Hematopoietic multipotent progenitor cell treated with erythropoietin and hydrocortisone succinate and interleukin-3 and kit ligand, for 6 days (in vitro differentiated cells): ENCODE results near the gene FIP1L1.
"Not testable (repeated sequence)": the region's sequence is repeated elsewhere in the genome, so short reads cannot be mapped to it uniquely, and the experiment has no call there.

Experiments used
- DNase-seq: peaks from one replicate; pipeline ENCODE4 v3.0.0-alpha.2; 2015

FIP1L1 gene

DNA sequence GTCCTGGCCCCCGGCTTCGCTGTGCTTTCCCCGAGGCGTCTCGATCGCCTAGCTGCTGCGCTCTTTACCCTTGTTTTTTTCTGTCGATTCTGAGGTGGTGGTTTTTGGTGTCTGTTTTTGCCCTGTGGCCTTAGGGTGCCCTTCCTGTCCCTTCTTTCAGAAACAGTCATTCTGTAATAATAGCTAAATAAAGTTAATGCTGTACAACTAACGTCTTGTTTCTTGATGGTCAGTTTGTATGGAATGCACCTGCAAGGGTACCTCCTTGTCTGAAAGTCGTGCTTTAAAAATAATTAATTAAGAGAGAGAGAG, 686 bp downstream of the FIP1L1 start:
- DNase-seq, result no peak

GRCh38 chr4:53380221-53380620, 2.8 kb downstream of the FIP1L1 start:
- DNase-seq, result no peak

DNA sequence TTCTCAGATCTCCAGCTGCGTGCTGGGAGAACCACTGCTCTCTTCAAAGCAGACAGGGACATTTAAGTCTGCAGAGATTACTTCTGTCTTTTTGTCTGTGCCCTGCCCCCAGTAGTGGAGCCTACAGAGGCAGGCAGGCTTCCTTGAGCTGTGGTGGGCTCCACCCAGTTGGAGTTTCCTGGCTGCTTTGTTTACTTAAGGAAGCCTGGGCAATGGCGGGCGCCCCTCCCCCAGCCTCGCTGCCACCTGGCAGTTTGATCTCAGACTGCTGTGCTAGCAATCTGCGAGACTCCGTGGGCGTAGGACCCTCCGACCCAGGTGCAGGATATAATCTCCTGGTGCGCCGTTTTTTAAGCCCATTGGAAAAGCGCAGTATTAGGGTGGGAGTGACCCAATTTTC, 32.0 kb downstream of the FIP1L1 start:
- not testable (repeated sequence) for DNase-seq

DNA sequence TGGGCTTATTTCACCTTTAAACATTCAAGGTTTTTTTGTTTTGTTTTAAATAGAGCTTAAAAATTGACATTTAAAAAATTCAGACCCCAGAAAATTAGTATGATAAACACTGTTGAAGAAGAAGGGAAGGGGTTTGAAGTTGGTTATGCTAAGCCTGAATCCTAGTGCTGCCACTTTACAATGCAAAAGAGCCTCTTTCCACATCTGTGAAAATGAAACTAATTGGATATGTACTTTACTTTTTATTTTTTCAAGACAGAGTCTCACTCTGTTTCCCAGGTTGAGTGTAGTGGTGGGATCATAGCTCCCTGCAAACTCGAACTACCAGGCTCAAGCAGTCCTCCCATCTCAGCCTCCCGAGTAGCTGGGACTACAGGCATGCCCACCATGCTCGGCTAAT, 41.8 kb downstream of the FIP1L1 start:
- DNase-seq, result no peak

DNA sequence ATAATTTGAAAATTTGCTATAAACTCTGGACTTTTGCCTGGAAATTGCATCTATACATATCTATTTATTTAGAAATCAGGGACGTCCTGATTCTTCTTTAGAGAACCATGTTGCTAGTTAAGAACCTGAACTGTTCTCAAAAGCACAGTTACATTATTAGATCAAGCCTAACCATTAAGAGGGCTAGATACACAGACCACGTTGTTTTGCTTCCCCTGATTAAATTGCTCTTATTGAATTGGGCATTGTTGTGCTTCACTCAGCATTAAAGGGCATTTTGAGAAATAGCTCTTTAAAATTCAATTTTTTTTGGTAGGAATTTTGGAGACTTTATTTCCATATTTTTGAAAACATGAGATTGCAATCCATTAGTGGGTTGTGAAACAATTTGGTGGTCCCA, 44.4 kb downstream of the FIP1L1 start:
- DNase-seq, result no peak

GRCh38 chr4:53422367-53422766, 44.9 kb downstream of the FIP1L1 start:
- no peak for DNase-seq

DNA sequence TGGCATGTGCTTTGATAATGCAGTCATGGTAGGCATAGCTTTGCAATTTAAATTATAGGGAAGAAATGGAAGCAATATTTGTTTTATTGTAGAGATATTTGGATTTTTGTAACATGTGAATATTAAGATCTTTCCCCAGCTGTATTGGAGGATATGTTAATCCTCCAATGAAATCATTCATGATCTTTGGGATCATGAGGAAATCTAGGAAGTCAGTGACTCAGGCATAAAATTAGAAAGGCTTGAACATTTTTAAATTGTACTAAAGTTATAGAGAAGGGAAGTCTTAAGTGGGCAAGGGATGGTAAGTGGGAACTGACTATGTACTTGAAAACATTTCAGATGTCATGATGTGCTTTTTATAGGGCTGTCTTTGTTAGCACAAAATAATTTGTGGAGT, 46.8 kb downstream of the FIP1L1 start:
- no peak for DNase-seq

DNA sequence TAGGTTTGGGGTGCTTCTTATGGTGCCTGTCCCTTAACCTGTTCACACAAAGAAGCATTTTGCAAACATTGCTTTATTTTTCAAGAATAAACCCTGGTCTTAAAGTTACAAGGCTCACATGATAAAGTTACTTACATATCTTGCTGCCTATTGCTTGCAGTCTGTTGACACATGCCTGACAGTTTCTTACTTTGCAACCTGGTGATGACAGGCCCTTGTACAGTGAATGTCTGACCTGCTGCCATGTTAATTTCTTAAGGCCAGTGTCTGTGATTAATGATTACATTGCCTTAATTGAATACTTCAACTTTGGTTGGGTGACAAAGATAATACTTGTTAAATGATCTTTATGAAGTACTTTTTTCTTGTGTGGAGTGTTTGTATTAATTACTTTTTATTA, 49.9 kb downstream of the FIP1L1 start:
- DNase-seq, result no peak

GRCh38 chr4:53431052-53431451, 53.6 kb downstream of the FIP1L1 start:
- DNase-seq, result peak; percentile 41

DNA sequence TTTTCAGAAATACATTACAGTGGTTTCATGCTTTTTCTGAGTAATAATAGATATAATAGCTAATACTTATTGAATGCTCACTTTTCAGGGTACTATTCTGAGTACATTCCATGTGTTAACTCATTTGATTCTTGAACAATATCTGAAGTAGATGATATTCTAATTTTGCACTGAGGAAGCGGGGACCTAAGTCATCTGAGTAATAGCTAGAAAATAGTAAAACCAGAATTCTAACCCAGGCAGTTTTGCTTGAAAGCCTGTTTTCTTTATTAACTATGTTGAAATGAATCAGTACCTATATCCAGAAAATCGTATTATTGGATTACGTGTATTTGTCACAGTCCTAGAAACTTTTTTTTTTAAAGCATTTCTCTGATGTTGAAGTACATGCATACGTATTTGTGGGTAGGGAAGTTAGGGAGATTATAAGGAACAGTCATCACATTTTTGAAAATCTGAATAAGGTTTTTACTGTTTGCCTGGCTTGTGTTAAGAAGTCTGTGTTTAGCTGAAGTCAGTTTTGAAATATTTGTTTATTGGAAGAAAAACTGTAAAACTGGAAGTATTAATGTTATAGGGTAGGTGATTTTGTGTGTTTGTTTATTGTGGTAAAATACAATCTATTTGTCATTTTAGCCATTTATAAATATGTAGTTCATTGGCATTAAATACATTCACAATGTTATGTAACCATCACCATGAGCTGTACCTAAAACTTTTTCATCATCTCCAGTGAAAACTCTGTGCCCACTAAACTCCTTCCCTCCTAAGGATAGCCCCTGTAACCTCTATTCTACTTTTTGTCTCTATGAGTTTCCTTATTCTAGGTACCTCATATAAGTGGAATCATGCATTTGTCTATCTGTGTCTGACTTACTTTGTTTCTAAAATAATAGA, 55.3 kb downstream of the FIP1L1 start:
- DNase-seq, result no peak

DNA sequence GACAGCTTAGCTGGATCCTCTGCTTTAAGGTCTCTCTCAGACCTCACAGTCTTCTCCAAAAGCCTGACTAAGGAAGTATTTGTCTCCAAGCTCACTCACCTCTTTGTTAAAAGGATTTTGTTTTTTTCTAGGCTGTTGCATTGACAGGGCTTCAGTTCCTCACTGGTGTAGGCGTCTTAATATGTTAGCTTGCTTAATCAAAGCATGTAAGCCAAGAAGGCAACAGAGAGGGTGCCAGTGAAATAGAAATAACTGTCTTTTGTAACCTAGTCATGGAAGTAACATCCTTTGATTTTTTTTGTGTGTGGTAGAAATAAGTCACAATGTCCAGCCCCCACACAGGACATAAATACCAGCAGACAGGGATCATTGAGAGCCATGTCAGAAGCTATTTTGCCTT, 58.8 kb downstream of the FIP1L1 start:
- no peak for DNase-seq

DNA sequence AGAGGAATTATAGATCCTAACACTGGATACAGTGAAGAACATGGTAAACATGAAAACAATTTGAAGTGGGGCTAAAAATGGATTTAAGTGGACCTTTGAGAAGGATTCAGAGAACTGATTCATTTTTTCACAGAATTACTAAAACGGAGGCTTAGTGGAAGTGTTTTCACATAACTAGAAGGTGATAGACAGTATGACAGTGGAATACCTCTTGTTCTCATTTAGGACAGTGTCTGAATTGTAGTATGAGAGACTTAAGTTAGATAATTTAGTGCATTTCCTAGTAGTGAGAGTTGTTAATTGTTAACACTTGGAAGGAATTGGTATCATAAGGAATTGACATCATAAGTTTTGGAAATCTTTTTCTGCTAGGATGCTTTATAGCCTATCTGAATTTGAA, 64.1 kb downstream of the FIP1L1 start:
- DNase-seq, result no peak

DNA sequence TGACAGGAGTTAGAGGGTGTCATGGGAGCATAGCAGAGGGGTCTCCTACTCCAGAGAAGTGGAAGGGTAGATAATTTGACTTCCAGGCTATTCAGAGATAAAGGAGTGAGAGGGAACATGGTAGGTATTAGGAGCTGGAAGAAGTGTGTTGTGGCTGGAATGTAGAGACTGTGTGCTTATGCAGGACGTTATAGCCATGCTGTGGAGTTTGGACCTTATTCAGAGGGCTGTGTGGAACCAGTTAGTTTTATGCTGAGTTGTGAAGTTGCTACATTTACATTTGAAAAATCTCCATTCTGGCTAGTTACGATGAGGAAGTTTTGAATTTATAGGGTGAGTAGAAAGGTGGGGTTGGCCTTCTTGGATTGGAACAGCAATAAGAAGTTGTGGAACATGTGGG, 67.5 kb downstream of the FIP1L1 start:
- DNase-seq, result no peak

DNA sequence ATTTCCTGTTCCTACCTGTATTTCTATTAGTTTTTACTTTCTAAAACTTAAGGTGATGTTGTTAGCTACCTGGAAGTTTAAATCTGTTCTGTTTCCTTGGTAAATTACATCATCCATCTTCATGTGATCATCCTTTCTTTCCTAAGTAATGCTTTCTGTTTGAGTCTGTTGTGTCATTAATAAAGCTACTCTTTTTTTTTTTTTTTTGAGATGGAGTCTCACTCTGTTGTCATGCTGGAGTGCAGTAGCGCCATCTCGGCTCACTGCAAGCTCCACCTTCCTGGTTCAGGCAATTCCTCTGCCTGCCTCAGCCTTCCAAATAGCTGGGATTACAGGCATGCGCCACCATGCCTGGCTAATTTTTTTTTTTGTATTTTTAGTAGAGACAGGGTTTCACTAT, 73.3 kb downstream of the FIP1L1 start:
- no peak for DNase-seq

- DNase-seq, result no peak
Observed at GRCh38 chr4:53453385-53453784, 75.9 kb downstream of the FIP1L1 start.

- no peak for DNase-seq
Observed at GRCh38 chr4:53455766-53456165, 78.3 kb downstream of the FIP1L1 start.

GRCh38 chr4:53456178-53456577, 78.7 kb downstream of the FIP1L1 start:
- no peak for DNase-seq

DNA sequence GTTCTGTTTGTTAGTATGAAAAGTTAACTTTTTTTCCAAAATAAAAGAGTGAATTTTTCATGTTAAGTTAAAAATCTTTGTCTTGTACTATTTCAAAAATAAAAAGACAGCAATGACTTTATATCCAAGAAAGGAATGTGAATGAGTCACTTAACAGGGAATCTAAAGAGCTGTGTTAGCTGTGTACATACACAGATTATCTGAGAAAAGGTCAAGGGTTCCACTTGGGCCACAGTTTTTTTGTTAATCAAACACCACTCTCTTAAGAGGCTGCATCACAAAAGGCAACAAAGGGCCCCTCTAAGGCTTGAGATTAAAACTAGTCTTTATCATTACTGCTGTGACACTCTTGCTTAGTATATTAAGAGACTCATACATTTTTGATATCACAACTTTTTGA, 82.1 kb downstream of the FIP1L1 start:
- no peak for DNase-seq

DNA sequence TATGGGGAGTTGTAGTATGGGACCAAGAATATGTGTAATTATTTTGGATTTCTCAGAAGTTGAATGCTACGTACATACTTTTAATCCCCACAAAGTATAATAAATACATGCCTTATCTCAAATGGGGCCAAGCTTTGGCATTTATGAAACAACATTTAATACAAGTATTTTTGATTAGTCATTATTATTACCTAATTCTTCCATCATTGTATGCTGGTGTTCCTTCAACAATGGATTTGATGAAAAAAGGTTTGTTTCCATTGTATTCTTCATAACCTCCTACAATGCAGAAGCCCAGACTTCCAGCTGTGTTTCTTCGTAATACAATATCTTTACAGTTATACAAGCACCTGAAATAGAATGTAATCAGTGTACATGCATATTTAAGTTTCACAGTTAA, 83.8 kb downstream of the FIP1L1 start:
- no peak for DNase-seq

DNA sequence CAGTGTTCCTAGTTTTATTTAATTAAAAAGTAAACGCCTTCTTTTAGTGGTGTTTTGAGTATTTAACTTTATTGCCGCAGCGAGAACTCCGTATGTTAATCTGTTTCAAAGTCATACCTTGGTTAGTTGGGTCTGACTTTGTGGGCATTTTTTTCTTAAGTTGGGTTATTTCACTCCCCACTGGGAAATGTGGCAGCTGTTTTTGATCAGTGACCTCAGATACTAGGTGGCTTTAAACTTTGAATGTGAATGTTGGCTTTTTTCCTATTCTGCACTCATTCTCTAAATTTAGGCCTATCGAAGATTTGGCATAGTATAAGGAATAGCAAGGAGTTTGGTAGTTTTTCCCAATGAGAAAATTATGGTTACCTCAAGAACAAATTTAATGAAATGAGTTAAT, 85.9 kb downstream of the FIP1L1 start:
- DNase-seq, result no peak

GRCh38 chr4:53465281-53465680, 87.8 kb downstream of the FIP1L1 start:
- no peak for DNase-seq

GRCh38 chr4:53465891-53466290, 88.5 kb downstream of the FIP1L1 start:
- DNase-seq, result no peak

DNA sequence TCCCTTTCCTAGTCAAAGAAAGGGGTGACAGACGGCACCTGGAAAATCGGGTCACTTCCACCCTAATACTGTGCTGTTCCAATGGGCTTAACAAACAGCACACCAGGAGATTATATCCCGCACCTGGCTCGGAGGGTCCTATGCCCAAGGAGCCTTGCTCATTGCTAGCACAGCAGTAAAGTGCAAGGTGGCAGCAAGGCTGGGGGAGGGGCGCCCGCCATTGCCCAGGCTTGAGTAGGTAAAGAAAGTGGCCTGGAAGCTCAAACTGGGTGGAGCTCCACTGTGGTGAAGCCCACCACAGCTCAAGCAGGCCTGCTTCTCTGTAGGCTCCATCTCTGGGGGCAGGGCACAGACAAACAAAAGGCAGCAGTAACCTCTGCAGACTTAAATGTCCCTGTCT, 89.1 kb downstream of the FIP1L1 start:
- not testable (repeated sequence) for DNase-seq

DNA sequence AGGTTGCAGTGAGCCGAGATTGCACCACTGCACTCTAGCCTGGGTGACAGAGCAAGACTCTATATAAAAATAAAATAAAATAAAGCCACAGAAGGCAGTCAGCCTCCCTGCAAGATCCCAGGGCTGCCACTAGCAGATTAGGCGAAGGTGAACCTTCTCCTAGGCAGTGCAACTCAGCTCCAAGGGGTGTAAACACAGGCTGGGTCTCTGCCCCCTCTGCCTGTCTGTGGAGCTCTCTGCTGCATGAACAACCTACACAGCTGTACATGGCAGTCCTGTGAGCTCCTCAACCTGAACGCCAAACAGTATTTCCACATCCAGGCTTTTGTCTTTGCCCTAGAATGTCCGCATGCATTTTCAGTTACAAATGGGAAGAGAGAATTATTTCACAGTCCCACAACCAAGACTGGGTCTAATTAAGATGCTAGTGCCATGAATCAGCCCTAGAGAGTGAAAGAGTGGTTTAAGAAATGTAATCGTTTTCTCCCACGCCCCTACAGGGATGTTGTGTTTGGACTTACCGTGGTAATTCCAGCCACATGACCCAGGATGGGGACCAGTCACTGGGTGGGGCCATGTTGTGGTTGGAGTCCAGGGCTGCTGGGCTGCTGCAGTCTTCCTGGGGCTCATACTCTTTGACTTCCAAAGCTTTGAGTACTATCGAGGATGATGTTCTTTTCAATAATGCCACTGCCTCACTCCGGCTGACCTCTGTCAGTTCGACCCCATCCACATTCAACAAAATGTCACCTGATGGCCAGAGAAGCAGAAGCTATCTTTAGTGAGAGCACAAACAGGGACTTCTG, 99.0 kb downstream of the FIP1L1 start:
- DNase-seq, result peak; percentile 16
